Skeletal muscle satellite cell (primary cell): ENCODE results near the gene ERF.

Source experiments
- H3K27me3 ChIP-seq: 2 replicates; pipeline ENCODE4 v1.7.0; 2013; ENCODE audit warnings: low read length; ENCODE audit not compliant: control insufficient read depth, insufficient read depth
- H3K36me3 ChIP-seq: 2 replicates; pipeline ENCODE4 v1.7.0; 2013; ENCODE audit warnings: mild to moderate bottlenecking, control low read depth, low read length; ENCODE audit not compliant: insufficient read depth
- H3K4me1 ChIP-seq: 2 replicates; pipeline ENCODE4 v1.7.0; 2013; ENCODE audit warnings: low read length; ENCODE audit not compliant: control insufficient read depth, insufficient read depth
- H3K4me2 ChIP-seq: 2 replicates; pipeline ENCODE4 v1.7.0; 2013; ENCODE audit warnings: mild to moderate bottlenecking, low read length
- H3K4me3 ChIP-seq: 2 replicates; pipeline ENCODE4 v1.7.0; 2013; ENCODE audit warnings: low read length
- H3K9ac ChIP-seq: 2 replicates; pipeline ENCODE4 v1.7.0; 2013; ENCODE audit warnings: mild to moderate bottlenecking, low read depth, low read length, moderate library complexity
- H3K9me3 ChIP-seq: replicated peaks from 2 replicates; pipeline ENCODE4 v1.7.0; 2013; ENCODE audit warnings: mild to moderate bottlenecking, control low read depth, low read length

The ERF gene

GRCh38 chr19:42208612-42209011 is 46.3 kb downstream of the ERF start:
- Histone ChIP-seq H3K4me1 (peaks cover 22% of the 10 kb centered on the region), H3K9ac (no peak overlapping the region), H3K27me3 (no peaks in the 10 kb centered on the region), H3K9me3 (no peaks in the 10 kb centered on the region), H3K4me3 (no peak overlapping the region), H3K4me2 (no peak overlapping the region), H3K36me3 (peaks cover 37% of the 10 kb centered on the region)

GRCh38 chr19:42207767-42208271 is 47.1 kb downstream of the ERF start:
- H3K27me3 ChIP-seq = no peaks in the 10 kb centered on the region
- H3K36me3 ChIP-seq = peaks cover 39% of the 10 kb centered on the region
- no peak overlapping the region for H3K9ac ChIP-seq
- peak overlapping the region; percentile 13 for H3K4me3 ChIP-seq
- H3K9me3 ChIP-seq = no peaks in the 10 kb centered on the region
- H3K4me2 ChIP-seq = peak overlapping the region; percentile 40
- H3K4me1 ChIP-seq = peaks cover 22% of the 10 kb centered on the region

GRCh38 chr19:42206871-42207755 is 47.8 kb downstream of the ERF start:
- H3K4me3 ChIP-seq = no peak overlapping the region
- H3K4me1 ChIP-seq = peaks cover 22% of the 10 kb centered on the region
- peaks cover 42% of the 10 kb centered on the region for H3K36me3 ChIP-seq
- no peaks in the 10 kb centered on the region for H3K27me3 ChIP-seq
- H3K4me2 ChIP-seq = peak overlapping the region; percentile 40
- H3K9me3 ChIP-seq = no peaks in the 10 kb centered on the region
- no peak overlapping the region for H3K9ac ChIP-seq

DNA sequence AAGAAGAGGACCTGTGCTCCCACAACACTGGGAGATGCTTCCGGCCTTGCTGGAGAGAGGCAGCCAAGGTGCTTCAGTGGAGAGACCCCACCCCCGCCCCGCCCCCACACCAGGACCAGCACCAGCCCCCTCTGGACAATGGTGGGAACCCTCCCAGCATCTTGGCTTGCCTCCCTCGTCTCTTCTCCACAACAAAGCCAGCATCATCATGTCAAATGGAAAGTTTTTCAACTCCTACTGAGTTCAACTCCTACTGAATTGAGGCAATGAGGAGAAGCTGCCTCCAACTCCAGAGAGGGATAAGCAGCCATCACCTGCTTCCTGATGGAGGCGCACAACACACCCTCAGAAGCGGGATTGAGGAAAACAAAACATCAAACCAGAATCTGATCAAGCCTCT is 50.3 kb downstream of the ERF start:
- Histone ChIP-seq H3K4me3 (no peak overlapping the region), H3K9ac (no peak overlapping the region), H3K4me1 (peaks cover 22% of the 10 kb centered on the region), H3K27me3 (no peaks in the 10 kb centered on the region), H3K36me3 (peaks cover 59% of the 10 kb centered on the region), H3K9me3 (no peaks in the 10 kb centered on the region), H3K4me2 (no peak overlapping the region)

DNA sequence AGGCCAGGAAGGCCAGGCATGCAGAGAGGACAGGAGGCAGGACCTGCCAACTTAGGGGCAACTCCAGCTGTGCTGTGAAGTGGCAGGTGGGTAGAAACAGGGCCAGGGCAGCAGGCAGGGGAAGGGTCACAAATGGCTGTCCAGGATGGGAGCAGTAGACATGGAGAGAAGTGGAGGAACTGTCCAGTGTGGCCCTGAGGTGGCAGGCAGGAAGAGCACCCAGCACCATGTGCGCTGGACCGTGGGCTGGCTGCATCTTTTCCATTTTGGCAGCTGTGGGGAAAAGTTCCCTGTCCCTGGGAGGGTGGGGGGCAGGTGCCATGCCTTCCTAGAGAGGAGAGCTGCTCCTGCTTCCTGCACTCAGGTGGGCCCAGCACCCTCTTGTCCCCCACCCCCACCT is 51.2 kb downstream of the ERF start:
- Histone ChIP-seq H3K27me3 (no peaks in the 10 kb centered on the region), H3K4me2 (no peak overlapping the region), H3K9me3 (no peaks in the 10 kb centered on the region), H3K4me3 (no peak overlapping the region), H3K36me3 (peaks cover 58% of the 10 kb centered on the region), H3K4me1 (peaks cover 22% of the 10 kb centered on the region), H3K9ac (no peak overlapping the region)

DNA sequence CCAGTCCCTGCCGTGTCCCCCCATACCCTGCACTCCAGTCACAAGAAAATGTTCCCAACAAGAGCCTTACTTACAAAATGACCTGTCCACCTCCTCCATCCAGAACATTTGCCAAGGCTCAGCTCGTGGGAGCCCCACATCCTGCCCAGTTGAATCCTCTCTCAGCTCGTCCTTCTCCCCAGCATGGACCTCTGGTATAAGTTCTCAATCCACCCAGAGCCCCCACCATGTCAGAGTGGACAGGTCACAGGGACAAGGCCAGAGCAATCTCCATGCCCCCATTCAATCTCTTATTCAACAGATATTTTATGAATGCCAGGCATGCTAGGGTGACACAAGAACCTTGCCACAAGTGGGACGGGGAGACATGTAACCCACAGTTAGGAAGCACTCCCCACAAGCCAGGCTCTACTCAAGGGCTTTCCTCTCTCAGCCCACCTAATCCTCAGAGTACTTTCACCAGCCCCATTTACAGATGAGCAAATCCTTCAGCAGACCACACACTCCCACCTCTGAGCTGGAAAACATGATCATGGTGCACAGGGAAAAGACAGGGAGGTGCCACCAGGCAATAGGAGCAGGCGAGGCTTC is 52.5 kb downstream of the ERF start:
- Histone ChIP-seq H3K4me1 (peaks cover 11% of the 10 kb centered on the region), H3K4me3 (no peak overlapping the region), H3K36me3 (peaks cover 54% of the 10 kb centered on the region), H3K9ac (no peak overlapping the region), H3K9me3 (no peaks in the 10 kb centered on the region), H3K27me3 (no peaks in the 10 kb centered on the region), H3K4me2 (no peak overlapping the region)

- Histone ChIP-seq H3K4me1 (peaks cover 4% of the 10 kb centered on the region), H3K27me3 (no peaks in the 10 kb centered on the region), H3K4me3 (no peak overlapping the region), H3K4me2 (no peak overlapping the region), H3K9ac (no peak overlapping the region), H3K36me3 (peaks cover 57% of the 10 kb centered on the region), H3K9me3 (no peaks in the 10 kb centered on the region)
These were observed 53.2 kb downstream of the ERF start for GRCh38 chr19:42201489-42202289.

- no peaks in the 10 kb centered on the region for H3K4me1 ChIP-seq
- no peaks in the 10 kb centered on the region for H3K27me3 ChIP-seq
- H3K36me3 ChIP-seq = peaks cover 57% of the 10 kb centered on the region
- no peak overlapping the region for H3K4me3 ChIP-seq
- no peaks in the 10 kb centered on the region for H3K9me3 ChIP-seq
- H3K4me2 ChIP-seq = no peak overlapping the region
- H3K9ac ChIP-seq = no peak overlapping the region
These were observed 54.7 kb downstream of the ERF start for GRCh38 chr19:42200116-42200715.

DNA sequence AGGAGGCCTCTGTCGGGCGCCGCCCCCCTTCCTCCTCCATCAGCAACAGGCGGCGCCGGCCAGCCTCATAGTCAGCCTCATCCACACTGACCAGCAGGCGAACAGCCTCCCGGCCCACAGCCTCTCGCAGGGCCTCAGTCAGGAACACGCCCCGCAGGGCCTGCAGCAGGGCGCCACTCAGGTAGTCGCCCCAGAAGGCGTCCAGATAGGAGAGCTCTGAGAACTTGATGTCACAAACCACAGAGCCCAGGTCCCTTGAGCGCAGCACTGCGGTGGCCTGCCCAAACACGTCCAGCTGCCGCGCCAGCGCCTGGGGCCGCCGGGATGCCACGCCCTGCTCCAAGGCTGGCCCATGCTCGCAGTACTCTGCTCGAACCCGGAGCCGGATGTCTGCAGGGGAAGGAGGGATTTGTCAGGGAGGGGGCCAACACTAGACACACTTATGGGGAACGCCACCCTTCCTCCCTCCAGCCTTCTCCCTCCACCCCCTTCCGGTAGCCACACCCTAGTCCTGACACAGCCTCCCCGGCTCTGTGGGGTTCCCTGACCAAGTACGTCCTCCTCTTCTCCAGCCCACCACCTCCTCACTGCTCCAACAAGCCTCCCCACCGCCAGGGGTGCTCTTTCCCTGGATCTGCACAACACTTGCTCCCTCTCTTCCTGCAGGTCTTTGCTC is 55.4 kb downstream of the ERF start:
- Histone ChIP-seq H3K4me1 (no peaks in the 10 kb centered on the region), H3K27me3 (no peaks in the 10 kb centered on the region), H3K9me3 (no peaks in the 10 kb centered on the region), H3K9ac (no peak overlapping the region), H3K4me3 (no peak overlapping the region), H3K36me3 (peaks cover 53% of the 10 kb centered on the region), H3K4me2 (no peak overlapping the region)

- no peak overlapping the region for H3K9ac ChIP-seq
- H3K4me3 ChIP-seq = no peak overlapping the region
- no peaks in the 10 kb centered on the region for H3K27me3 ChIP-seq
- H3K9me3 ChIP-seq = no peaks in the 10 kb centered on the region
- H3K4me1 ChIP-seq = no peaks in the 10 kb centered on the region
- peaks cover 47% of the 10 kb centered on the region for H3K36me3 ChIP-seq
- no peak overlapping the region for H3K4me2 ChIP-seq
These were observed 56.1 kb downstream of the ERF start for GRCh38 chr19:42198676-42199439.
